ENCODE results near the gene SLC19A1. TPM values are rescaled to one million over a fixed set of nuclear protein-coding genes. Genes with fewer than 3 reads are reported as not detected.

Gene SLC19A1
- polyA plus RNA-seq, 1 experiment, result 8.1 TPM

DNA sequence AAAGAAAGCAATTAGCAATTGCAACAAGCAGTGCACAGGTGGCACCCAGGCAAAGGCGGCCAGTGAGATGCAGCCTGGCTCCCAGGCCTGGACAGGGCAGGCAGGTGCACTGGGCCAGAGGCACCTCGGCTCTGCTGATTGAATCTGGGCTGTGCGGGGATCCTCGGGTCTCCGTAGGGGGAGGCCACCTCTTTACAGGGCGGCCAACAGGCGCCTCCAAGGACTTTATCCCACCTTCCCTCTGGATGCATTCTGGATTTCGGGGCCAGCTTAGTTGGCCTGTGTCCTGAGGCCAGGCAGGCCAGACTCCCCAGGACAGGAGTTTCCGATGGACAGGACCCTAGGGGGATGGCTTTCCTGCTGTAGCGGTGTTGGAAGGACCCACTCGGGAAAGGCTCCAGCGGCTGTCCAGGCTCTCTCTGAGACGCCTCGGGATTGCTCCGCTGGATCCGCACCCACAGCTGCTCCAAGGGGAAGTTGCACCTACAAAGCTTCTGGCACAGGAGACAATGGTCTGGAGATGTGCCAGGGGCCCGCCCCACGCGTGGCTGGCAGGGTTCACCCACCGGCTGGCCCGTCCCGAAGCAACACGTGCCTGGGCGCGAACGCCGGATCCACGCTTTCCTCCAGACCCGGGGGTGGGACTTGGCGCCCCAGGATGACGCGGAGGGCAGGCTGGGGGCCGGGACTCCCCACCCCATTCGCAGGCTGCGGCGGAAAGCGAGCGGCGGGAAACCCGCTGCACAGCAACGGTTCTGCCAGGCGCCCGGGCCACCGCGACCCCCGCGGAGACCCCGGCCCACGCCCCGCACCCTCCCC is 810 bp downstream of the SLC19A1 start:
- TF ChIP-seq, protein P1, sequence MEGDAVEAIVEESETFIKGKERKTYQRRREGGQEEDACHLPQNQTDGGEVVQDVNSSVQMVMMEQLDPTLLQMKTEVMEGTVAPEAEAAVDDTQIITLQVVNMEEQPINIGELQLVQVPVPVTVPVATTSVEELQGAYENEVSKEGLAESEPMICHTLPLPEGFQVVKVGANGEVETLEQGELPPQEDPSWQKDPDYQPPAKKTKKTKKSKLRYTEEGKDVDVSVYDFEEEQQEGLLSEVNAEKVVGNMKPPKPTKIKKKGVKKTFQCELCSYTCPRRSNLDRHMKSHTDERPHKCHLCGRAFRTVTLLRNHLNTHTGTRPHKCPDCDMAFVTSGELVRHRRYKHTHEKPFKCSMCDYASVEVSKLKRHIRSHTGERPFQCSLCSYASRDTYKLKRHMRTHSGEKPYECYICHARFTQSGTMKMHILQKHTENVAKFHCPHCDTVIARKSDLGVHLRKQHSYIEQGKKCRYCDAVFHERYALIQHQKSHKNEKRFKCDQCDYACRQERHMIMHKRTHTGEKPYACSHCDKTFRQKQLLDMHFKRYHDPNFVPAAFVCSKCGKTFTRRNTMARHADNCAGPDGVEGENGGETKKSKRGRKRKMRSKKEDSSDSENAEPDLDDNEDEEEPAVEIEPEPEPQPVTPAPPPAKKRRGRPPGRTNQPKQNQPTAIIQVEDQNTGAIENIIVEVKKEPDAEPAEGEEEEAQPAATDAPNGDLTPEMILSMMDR (IDR thresholded peaks at IDR 0.05; ENCODE audit: insufficient read depth, low read depth, low read length), result no peak
- Histone ChIP-seq H3K4me3 (ENCODE audit: low read depth, low read length) (peak overlapping the region; percentile 62), H3K27me3 (ENCODE audit: control insufficient read depth, insufficient read depth, low read length) (peaks cover 3% of the 10 kb centered on the region; the same call in 1 of the 2 replicates), H3K36me3 (ENCODE audit: control insufficient read depth, insufficient read depth, low read length) (no peaks in the 10 kb centered on the region; the same call in 1 of the 2 replicates)
- no peak for DNase-seq (ENCODE audit: low read depth)
- CTCF ChIA-PET, result interaction anchor here (1.0 kb wide), 1 partner anchor 10 kb away, joined by 3 read pairs; no protein-coding TSS in a partner anchor
- POLR2A ChIA-PET, result no interaction called here

DNA sequence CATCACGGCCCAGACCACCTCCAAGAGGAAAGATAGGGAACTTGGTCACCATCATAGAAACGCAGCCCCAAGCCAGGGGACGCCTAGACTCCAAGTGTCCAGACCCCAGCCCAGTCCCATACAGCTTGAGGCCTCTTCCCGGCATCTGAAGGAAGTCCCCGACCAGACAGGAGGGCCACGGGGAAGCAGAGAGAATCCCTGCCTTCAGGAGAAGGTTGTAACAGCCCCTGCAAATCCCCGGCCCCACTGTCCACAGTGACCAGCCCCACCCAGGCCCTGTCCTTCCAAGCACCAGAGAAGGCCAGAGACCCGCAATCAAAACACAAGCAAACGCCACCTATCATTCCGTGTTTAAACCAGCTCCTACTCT is 1.7 kb downstream of the SLC19A1 start:
- TF ChIP-seq, protein P1 (IDR thresholded peaks at IDR 0.05; ENCODE audit: insufficient read depth, low read depth, low read length), result no peak
- DNase-seq (ENCODE audit: low read depth), result no peak
- POLR2A ChIA-PET, result no interaction called here

DNA sequence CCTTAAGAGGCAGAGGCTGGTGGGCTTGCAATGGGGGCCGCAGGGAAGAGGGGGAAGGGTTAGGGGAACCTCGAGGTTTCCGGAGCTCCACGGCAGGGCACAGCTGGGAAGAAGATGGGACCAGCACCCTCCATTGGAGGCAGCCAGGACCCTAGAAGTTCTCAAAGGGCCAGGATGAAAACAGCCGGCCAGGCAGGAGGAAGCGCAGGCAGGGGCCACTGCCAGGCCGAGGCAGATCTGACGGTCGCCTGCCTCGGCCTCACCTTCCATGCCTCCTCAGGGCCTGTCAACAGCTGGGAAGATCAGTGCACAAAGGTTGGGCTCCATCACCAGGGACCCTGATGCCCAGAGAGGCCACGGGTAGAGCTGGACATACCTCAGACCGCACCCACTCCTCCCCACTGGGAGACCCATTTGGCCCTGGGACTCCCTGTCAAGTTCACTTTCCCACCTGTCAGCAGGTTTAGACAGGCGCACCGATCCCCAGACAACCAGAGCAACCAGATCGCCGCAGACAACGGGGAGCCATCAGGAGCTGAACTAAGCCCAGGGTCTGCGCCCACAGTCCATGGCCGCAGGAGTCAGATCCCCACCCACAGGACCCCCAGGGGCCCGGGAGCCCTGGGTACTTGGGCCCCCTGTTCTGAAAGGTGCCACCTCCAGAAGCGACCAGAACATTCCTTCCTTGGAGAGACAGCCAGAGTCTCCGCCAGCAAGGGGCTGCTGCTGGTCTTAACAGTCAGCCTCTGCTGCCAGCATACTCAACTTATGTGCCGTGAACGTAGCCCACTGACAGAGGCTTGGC is 2.2 kb downstream of the SLC19A1 start:
- no peak for DNase-seq (ENCODE audit: low read depth)
- Histone ChIP-seq H3K36me3 (ENCODE audit: control insufficient read depth, insufficient read depth, low read length) (no peaks in the 10 kb centered on the region; the same call in none of the 2 replicates), H3K4me3 (ENCODE audit: low read depth, low read length) (no peak overlapping the region), H3K27me3 (ENCODE audit: control insufficient read depth, insufficient read depth, low read length) (no peaks in the 10 kb centered on the region)
- POLR2A ChIA-PET, result no interaction called here
- CTCF ChIA-PET, result interaction anchor here (1.1 kb wide), 1 partner anchor 247 kb away, joined by 5 read pairs; no protein-coding TSS in a partner anchor
- TF ChIP-seq, protein P1 (IDR thresholded peaks at IDR 0.05; ENCODE audit: insufficient read depth, low read depth, low read length), result no peak

More for the DNA sequence above, 1.7 kb downstream of the SLC19A1 start:
- CTCF ChIA-PET, result interaction anchor here (1.1 kb wide), 1 partner anchor 248 kb away, joined by 5 read pairs; no protein-coding TSS in a partner anchor
- no peaks in the 10 kb centered on the region; the same call in 1 of the 2 replicates for H3K36me3 ChIP-seq (ENCODE audit: control insufficient read depth, insufficient read depth, low read length)
- peaks cover under 1% of the 10 kb centered on the region; the same call in 1 of the 2 replicates for H3K27me3 ChIP-seq (ENCODE audit: control insufficient read depth, insufficient read depth, low read length)
- H3K4me3 ChIP-seq (ENCODE audit: low read depth, low read length), result no peak overlapping the region

DNA sequence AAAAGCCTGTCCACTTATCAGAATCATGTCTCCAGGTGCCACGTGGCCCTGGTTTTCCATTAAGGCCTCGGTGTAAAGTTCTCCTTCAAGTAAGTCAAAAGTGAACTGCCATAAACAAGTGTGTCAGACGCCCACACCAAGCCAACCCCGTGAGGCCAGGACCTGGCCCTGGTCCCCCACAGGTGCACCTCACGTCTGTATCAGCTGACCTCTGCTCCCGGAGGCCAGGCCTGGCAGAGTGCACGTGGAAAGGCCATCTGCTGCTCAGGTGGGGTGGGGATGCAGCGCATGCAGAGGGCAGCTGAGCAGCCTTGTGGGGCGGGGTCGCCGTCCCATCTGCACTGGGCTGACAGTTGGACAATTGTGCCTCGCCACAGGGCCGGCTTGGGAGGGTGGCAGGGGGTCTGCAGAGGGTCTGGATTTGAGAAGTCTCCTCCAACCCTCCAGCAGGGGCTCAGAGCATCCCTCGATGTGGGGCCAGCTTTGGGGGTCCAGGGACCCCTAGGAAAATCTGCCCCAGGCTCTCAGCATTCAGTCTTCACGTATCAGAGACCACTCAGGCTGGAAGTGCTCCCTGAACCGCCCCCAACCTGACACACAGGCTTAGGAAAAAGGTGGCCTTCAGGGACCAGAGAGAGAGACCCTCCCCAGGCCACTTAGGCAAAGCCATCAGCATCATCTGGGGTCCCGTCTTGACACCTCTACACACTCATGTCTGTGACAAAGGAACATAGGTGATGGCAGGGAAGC is 3.0 kb downstream of the SLC19A1 start:
- TF ChIP-seq, protein P1 (IDR thresholded peaks at IDR 0.05; ENCODE audit: insufficient read depth, low read depth, low read length), result no peak
- DNase-seq (ENCODE audit: low read depth), result no peak
- POLR2A ChIA-PET, result no interaction called here
- Histone ChIP-seq H3K4me3 (ENCODE audit: low read depth, low read length) (no peak overlapping the region), H3K36me3 (ENCODE audit: control insufficient read depth, insufficient read depth, low read length) (no peaks in the 10 kb centered on the region; the same call in none of the 2 replicates), H3K27me3 (ENCODE audit: control insufficient read depth, insufficient read depth, low read length) (no peaks in the 10 kb centered on the region)
- CTCF ChIA-PET, result interaction anchor here (1.1 kb wide), 1 partner anchor 246 kb away, joined by 5 read pairs; no protein-coding TSS in a partner anchor

Data from BJ (cell line).